Activated naive CD4-positive, alpha-beta T cell treated with anti-CD3 and anti-CD28 coated beads, Interleukin-2, amount 50 U/mL, for 16 hours (primary cell): ENCODE measurements around the gene PELI2.

Source experiments
- DNase-seq: peaks from one replicate; pipeline ENCODE4 v3.0.0-alpha.2; 2020

Gene PELI2

DNA sequence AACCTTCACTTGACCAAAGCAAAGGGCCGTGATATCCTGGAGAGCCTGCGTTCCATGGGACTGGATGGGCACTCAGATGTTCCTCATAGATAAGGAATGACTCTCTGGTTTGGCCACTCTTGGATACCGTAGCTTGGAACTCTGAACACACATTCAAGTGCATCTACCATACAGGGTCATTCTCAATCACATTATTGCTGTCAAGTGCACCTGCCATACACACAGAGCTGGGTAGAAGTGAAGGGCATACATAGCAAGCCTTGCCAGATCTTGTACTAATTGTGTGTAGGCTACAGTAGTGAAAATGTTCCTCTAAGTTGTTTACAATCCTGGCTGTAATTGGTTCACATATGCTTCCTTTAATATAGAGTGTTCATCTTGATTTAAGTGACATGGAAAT lies 58.3 kb downstream of the PELI2 start:
- DNase-seq, result no peak

DNA sequence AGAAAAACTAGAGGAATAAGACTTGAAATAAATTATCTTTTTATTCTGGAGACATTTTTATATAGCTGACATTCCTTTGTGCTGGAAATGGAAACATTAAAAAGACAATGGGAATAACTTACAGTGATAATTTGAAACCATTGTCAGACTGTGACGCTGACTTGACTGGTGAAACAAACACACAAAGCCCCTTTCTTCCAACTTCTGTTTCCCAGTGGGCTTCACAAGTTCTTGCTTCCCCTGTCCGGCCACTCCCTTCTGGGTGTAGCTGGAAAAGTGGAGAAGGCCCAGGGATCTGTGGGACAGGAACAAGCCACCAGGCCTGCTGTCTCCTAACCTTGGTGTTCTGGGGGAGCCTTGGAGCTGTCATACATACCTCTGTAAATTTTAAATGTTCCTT lies 58.8 kb downstream of the PELI2 start:
- DNase-seq, result no peak

DNA sequence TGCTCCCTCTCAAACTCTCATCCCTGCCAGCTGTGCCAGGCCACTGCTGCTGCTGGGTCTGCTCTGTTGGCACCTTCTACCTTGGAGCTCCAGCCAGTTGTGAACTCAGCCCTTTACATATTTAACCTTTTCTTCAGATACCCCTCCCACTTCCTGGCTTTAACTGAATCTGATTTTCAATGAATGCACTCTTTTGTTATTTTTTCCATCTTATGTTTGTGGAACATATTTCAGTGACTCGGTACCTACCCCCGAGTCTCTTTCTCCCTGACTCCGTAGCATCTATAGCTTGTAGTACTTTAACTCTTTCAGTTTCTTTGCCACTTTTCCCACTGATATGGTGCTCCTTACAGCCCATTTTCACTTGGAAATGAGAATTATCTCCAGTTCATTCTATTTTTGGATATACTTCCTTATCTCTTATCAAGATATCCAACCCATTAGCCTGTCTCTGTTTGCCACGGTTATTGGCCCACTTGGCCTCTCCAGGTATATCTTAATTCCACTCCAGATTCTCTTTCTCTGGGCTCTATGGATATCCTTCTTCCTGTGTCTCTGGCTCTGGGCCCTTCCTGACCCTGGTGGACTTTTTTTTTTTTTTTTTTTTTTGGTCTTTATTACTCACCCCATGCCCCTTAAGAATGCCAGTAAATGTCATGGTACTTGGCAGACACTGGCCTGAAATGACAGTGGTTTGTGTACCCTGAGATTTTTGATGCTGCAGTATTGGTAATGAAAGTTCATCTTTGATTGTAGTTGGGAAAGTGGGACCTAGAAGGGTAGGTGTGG lies 62.7 kb downstream of the PELI2 start:
- DNase-seq, result no peak

DNA sequence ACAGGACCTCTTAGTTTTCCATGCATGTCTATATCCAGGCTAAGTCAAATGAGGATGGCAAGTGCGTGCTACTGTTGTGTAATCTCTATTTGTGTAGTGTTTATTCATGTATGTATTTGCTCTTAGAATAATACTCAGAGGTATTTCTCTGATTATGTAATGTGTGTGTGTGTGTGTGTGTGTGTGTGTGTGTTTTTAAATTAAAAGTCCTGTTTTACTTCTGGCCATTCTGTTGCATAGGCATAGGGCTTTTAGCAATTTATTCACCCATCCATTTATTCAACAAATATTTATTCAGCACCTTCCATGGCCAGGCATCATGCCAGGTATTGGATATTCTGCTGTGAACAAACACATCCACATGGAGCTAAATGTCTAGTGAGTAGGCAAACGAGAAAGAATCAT lies 63.5 kb downstream of the PELI2 start:
- no peak for DNase-seq

DNA sequence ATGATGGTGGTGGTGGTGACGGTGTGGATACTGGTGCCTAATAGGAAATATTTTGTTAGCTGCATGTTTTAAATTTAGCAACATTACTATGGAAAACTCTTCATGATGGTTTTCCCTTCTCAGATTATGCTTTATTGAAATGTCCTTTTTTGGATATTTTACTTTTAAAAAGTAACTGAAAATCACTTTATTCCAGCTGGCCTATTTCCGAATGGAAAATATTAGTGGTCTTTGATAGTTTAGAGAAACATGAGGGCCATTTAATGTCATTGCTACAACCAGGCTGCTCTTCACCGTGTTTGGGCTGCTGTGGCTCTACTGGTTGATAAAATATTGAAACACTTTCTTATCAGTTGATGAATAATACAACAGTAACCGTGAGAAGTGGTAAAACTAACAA lies 64.2 kb downstream of the PELI2 start:
- DNase-seq, result no peak

DNA sequence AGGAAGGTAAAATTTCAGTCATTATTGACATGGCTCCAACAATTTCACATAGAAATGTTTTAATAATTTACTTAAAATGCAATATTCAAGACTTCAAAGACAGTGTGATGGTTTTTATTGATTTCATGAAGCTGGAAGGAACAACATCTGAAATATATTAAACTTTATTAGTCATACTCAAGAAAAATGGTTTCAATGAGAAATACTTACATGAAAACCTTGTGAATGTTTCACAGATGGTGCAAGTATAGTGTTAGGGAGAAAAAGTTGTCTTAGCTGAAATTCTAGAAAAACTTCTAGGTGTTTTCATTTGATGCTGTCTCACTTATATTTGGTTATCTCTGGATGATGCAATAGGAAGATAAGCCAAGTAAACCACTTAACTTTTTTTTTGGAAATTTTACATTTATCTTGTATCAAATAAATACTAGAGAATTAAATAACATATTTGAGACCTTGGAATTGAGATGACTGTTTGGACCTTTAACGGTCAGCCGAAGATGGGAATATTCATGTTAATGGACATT lies 65.5 kb downstream of the PELI2 start:
- no peak for DNase-seq

DNA sequence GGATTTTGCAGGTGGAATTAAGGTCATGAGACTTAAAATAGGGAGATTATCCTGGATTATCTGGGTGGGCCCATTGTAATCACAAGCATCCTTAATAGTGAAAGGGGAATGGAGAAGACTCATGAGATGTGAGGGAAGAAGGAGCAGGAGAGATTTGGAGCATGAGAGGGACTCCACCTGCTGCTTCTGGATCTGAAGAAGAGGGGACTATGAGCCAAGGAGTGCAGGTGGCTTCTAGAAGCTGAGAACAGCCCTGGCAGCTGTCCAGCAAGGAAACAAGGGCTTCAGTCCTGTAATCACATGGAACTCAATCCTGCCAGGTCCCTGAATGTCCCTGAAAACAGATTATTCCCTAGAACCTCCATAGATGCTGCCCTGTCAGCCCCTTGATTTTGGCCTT lies 67.8 kb downstream of the PELI2 start:
- no peak for DNase-seq

DNA sequence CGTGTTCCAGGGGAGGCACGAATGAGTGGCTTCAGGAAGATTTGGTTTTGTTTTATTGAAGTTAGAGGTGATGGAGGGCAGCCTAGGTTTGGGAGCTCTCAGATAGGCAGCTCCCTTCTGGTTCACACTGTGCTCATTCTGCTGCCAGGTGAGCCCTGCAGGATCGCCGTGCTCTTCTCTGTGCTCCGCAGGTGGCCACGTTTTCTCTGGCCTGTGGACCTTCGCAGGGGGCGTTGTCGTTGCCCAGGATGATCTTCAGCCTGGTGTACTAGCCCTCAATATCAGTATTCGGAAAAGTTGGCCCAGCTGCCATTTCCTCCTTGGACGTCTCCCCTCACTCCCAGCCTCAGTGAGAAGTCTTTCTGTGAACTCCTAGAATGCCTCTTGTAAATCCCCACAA lies 69.5 kb downstream of the PELI2 start:
- no peak for DNase-seq

DNA sequence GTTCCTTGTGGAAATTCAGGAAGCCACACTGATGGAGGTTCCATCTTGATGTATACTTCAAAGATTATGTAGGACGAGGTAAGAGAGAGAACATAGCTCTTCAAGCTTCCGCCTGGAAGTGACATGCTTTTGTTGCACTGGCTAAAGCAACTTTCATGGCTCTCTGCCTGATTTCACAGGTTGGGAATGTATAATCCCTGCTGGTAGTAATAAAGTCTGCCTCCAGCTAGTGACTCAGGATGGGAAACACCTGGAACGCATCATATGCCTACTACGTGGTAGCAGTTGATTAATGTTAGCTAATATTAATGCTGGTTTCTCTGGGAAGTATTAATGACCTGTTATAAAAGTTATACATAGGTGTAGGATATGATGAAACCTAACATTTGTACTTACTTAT lies 71.1 kb downstream of the PELI2 start:
- DNase-seq, result no peak

DNA sequence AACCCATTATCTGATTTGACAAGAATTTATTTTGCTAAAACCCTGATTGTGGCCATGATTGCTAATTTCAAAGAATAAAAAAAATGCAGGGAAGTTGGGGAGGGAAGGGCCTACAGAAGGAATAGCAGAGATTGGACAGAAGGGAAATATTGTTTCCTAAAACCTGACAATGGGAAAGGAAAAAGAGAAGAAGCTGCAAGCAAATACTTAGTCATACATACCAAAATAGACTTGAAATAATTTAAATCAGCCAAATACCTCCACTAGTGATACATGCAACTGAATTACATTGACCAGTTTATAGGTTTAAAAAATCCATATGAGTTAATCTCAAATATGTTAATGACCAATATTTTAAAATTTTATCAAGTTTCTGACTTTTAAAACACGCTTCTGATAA lies 75.1 kb downstream of the PELI2 start:
- DNase-seq, result no peak

DNA sequence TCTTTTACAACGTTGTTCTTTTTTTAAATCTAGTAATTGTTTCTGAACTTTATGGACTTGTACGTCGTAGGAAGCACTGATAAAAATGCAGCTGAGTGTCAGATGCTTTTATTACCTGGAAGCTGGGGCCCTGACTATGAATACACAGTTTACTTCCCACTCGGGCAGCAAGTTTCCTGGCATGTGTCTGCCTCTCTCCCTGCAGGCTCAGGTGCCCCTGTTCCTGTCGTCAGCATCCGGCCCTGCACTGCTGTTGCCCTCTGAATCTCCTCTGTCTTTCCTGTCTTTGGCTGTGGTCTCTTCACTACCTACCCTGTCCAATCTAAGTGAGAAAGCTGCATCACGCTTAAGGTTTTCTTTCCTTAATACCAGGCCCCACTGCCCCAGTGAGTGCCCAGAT lies 75.8 kb downstream of the PELI2 start:
- DNase-seq, result no peak

DNA sequence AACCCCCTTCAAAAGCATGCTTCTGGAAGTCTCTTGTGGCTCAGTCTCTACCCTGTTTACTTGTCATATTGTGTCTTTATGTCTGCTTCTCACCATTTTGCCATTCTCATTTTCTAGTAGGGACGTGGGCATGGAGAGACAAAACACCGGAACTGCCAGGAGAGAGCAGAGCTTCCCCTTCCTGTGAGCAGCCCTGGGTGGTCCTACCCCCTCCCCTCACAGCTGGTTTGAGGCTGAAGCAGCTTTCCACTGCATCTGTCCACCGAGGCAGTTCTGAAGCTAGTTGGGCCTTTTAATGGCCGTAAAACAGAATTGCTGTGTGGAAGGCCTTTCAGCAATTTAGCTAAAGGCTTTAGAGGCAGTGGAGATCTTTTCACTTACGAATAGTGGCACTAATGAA lies 77.0 kb downstream of the PELI2 start:
- DNase-seq, result no peak

DNA sequence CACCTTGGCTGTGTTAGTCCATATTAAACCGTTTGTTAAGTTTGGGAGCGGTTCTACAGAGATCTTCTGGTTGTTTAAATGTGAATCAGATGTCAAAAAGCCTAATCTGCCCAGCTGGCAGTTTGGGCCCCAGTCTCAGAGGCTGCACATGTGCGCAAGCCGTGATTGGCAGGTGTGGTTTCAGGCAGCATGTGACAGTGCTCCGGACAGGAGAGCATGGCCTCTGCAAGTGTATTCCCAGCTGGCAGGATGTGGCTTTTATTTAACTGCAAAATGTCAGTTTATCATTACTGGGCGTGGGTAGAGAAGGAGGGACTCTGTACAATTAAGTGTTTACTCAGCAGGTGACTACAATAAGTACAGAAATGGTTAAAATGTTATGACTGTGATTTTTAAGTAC lies 77.5 kb downstream of the PELI2 start:
- DNase-seq, result no peak

DNA sequence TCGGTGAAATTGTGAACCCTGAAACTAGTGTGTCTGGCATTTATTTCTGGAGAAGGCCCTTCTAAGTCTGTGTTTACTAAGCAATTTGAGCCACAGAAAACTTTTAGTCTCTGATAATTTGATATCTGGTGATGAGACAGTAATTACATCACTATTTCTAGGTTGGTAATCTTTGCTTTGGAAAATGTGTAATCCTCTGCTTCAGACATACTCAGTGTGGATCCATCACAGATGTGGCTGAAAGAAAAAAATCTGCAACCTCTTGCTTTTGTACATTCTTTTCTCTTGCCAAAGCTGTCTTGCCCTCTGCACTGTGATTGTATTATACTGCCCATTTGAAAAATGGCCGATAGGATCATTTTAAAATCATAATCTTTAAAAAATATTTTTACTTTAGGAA lies 78.1 kb downstream of the PELI2 start:
- DNase-seq, result no peak

DNA sequence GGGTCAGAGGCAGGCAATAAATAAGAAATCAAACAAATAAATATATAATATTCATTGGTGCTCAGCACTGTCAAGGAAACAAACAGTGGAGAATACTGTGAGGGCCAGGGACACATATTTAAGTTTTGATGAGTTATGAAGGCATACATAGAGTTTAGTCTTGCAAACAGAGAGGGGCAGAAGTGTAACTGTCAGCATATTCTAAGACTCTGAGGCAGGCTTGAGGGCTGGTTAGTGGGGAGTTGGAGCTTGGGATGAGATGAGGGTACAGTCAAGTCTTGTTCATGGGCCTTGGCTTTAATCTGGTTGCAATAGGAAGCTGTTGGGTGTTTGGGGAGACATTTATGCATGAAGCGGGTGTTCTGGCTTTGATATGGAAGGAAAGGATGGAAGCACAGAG lies 78.9 kb downstream of the PELI2 start:
- DNase-seq, result no peak

DNA sequence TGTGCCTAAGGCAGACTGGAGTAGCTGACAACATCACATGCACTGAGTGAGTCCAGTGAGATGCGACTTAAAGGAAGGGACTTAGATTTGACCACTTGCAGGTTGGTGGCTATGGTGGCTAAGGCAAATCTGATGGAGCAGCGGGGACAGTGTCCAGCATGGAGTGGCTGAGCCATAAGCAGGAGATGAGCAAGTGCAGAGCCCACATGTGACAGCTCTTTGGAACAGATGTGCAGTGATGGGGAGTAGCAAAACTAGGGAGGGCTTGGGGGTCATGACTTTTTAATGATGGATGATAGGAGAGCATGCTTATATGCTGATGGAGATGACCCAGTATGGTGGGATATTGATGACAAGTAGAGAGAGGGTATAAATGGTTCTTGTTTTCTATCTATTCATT lies 80.2 kb downstream of the PELI2 start:
- no peak for DNase-seq

DNA sequence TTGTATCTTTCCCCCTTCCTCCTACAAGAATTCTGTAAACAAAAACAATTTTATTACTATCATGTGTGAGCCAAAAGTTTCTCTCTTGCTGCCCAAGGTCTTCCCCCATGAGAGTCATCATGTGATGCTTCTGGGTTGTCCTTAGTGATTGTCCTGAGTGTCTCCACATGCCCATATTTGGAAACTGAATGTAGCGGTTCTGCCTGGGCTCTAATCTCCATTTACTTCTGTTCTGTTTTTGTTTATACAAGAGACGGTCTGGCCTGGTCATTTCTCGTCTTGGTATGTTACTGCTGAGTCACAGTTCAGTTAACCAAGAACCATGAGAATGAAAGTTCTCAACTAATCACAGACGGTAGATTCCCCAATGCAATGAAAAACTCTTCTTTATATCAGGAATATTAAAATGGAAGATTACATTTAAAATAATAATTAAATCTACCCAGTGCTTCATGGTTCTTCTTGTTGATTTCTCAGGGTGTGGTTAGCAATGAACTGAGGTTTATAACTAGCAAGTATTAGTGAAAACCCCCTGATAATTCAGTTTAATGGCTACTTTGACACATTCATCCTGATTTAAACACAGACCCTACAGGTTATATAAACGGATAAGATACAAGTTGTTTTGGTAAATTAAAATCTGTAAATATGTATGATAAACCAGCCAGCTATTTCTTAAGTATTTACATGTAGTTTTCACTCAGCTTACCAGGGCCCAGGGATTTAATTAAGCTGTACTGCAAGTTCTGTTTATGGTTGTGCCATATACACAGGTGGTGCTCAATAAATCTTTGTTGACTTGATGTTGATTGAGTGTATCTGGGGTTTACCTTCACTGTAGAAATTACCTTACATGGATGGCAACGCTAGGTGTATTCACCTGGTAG lies 81.1 kb downstream of the PELI2 start:
- no peak for DNase-seq

DNA sequence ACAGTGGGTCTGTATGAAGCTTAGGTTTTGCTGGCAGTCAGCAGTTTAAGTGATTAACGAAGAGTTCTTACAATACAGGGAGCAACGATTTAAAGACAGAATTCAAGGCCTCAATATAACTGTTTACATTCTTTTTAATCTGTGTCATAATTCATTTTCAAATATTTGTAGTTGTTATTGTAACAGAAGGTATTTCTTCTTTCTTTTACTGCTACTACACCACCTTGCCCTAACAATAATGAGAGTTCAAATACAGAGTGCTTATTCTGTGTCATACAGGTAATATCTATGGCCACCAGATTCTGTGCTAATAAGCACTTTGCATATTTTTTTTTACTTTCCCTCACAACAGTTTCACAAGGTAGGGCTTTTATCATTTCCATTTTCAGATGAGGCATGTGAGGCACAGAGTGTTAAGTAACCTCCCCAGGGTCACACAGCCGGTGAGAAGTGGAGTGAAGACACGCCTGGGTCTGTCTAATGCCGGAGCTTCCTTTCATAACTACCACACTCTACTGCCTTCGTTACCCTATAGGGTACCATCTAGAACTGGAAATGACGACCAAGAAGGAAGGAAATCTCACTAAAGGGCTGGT lies 81.9 kb downstream of the PELI2 start:
- DNase-seq, result no peak

DNA sequence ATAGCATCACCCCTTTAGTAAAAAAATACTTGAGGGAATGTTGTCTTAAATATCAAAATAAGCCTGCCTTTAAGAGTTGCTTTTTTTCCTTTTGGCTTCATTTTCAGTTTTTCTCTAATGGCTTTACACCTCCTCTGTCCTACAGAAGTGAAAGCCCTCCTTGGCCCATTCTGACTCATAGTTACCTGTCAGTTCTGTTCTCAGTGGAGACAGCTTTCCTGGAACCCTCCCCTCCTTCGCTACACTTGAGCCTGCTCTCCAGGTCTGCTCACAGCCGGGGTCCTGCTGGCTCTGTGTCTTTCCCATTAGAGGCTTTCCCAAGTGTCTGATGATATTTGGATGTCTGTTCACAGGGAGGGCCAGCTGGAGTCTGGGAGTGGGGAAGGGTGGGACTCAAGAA lies 84.0 kb downstream of the PELI2 start:
- no peak for DNase-seq

DNA sequence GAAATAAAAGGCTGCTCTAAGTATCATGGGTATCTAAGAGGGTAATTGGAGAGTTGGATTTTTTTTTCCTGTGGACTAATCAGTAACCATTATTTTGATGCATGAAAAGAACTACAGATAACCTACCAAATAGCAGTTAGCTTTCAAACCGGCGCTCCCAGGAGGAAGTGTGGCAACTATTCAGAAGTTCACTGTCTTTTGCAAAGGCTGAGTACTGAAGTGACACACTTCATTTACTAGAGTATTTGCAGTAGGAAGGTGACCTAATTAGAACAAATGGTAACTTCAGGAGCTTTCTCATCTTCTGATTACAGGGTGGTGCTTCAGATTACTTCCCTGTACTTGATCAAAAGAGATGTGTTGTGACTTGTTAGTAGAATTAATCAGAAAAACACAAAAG lies 87.7 kb downstream of the PELI2 start:
- DNase-seq, result no peak

DNA sequence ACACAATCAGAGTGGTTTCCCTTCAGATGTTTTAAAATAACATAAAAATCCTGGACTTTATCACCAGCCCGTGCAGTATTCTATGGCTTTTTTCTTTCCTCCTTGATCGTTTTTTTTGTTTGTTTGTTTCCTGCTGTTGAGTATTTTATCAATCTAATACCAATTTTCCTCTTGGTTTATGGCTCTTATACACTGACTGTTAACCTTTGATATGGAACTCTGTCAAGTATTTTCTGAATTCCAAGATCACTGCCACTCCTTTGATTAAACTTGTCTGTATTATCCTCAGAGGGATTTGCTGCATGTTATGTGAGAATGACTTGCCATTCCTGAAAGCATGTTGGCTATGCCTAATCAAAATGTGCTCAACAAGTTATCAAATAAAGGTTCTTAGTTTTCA lies 88.4 kb downstream of the PELI2 start:
- DNase-seq, result no peak

DNA sequence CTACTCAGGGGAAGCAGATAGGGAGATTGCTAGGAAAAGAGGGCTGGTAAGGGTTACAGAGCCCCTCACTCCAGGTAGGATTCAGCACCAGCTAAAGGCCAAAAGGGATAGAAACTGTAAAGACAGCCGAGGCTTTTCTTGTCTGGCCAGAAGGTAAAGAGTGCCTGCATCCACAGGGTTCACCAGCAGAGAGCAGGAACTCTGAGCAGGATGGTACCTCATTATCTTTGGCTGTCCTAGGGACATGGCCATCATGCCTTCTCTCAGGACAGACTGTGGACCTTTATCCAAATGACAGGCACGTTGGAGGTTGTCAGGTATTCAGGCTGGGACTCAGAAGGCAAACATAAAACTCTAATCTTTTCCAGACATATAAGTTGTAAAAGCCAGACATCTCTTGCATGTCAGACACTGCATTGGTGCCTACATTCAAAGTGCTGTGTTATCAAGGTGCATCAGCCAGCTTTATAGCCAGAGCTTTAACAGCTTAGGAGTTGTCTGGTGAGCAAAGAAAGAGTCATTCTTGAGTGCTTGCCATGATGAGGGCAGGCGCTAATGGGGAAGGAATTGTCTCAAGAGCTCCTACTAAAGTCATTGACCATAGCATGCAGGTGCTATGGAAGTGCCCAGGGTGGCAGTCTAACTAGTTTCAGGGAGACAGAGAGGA lies 89.5 kb downstream of the PELI2 start:
- no peak for DNase-seq

DNA sequence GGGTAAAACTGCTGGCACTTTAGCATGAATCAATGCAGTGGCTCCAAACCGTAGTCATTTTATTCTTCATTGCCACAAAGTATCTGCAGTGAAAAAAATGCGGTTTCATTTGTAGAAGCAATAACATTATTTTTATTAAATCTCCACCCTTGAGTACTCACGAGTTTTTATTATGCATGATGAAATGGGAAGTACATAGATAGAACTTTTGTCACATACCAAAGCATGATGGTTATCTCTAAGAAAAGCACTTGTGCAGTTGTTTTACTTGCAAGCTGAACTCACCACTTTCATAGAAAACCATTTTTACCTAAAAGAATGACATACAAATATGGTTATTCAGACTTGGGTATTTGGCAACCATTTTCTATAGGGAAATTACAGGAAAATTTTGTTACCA lies 90.3 kb downstream of the PELI2 start:
- DNase-seq, result no peak
